Measurements from ENCODE around the gene ATP8B1. TPM values are rescaled to one million over a fixed set of nuclear protein-coding genes. Genes with fewer than 3 reads are reported as not detected.

The ATP8B1 gene
- total and polyA plus RNA-seq, 9 of the 15 experiments (the other 6 are each of a cell fraction or from before 2014, with no cell fraction given): 0.01 to 0.22 (median 0.03) TPM; not detected in 3

DNA sequence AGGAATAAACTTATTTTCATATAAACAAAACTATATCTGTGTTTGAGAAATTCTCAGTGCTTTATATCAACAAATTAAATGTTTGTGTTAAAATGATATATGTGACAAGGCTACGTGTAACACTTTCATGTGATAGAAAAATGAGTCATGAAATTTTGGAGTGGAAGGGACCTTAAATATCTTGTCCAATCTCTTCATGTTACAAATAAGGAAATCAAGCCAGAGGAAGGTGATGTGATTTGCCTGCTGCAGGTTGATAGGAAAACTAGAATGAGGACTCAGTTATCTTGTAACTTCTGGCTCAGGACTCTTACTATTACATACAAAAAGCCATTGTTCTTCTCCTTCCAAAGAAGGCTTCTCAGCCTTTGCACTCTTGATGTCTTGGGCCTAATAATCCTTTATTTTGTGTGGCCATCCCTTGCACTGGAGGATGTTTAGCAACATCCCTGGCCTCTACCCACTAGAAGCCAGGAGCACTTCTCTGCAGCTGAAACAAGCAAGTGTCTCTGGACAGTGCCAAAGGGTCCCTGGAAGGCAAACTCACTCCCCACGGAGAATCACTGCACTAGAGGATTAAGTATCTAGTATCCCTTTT, 138.4 kb downstream of the ATP8B1 start (continued):
- TF ChIP-seq, protein P1, sequence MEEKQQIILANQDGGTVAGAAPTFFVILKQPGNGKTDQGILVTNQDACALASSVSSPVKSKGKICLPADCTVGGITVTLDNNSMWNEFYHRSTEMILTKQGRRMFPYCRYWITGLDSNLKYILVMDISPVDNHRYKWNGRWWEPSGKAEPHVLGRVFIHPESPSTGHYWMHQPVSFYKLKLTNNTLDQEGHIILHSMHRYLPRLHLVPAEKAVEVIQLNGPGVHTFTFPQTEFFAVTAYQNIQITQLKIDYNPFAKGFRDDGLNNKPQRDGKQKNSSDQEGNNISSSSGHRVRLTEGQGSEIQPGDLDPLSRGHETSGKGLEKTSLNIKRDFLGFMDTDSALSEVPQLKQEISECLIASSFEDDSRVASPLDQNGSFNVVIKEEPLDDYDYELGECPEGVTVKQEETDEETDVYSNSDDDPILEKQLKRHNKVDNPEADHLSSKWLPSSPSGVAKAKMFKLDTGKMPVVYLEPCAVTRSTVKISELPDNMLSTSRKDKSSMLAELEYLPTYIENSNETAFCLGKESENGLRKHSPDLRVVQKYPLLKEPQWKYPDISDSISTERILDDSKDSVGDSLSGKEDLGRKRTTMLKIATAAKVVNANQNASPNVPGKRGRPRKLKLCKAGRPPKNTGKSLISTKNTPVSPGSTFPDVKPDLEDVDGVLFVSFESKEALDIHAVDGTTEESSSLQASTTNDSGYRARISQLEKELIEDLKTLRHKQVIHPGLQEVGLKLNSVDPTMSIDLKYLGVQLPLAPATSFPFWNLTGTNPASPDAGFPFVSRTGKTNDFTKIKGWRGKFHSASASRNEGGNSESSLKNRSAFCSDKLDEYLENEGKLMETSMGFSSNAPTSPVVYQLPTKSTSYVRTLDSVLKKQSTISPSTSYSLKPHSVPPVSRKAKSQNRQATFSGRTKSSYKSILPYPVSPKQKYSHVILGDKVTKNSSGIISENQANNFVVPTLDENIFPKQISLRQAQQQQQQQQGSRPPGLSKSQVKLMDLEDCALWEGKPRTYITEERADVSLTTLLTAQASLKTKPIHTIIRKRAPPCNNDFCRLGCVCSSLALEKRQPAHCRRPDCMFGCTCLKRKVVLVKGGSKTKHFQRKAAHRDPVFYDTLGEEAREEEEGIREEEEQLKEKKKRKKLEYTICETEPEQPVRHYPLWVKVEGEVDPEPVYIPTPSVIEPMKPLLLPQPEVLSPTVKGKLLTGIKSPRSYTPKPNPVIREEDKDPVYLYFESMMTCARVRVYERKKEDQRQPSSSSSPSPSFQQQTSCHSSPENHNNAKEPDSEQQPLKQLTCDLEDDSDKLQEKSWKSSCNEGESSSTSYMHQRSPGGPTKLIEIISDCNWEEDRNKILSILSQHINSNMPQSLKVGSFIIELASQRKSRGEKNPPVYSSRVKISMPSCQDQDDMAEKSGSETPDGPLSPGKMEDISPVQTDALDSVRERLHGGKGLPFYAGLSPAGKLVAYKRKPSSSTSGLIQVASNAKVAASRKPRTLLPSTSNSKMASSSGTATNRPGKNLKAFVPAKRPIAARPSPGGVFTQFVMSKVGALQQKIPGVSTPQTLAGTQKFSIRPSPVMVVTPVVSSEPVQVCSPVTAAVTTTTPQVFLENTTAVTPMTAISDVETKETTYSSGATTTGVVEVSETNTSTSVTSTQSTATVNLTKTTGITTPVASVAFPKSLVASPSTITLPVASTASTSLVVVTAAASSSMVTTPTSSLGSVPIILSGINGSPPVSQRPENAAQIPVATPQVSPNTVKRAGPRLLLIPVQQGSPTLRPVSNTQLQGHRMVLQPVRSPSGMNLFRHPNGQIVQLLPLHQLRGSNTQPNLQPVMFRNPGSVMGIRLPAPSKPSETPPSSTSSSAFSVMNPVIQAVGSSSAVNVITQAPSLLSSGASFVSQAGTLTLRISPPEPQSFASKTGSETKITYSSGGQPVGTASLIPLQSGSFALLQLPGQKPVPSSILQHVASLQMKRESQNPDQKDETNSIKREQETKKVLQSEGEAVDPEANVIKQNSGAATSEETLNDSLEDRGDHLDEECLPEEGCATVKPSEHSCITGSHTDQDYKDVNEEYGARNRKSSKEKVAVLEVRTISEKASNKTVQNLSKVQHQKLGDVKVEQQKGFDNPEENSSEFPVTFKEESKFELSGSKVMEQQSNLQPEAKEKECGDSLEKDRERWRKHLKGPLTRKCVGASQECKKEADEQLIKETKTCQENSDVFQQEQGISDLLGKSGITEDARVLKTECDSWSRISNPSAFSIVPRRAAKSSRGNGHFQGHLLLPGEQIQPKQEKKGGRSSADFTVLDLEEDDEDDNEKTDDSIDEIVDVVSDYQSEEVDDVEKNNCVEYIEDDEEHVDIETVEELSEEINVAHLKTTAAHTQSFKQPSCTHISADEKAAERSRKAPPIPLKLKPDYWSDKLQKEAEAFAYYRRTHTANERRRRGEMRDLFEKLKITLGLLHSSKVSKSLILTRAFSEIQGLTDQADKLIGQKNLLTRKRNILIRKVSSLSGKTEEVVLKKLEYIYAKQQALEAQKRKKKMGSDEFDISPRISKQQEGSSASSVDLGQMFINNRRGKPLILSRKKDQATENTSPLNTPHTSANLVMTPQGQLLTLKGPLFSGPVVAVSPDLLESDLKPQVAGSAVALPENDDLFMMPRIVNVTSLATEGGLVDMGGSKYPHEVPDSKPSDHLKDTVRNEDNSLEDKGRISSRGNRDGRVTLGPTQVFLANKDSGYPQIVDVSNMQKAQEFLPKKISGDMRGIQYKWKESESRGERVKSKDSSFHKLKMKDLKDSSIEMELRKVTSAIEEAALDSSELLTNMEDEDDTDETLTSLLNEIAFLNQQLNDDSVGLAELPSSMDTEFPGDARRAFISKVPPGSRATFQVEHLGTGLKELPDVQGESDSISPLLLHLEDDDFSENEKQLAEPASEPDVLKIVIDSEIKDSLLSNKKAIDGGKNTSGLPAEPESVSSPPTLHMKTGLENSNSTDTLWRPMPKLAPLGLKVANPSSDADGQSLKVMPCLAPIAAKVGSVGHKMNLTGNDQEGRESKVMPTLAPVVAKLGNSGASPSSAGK (IDR thresholded peaks at IDR 0.05): no peak
- TF ChIP-seq ZFP1 (CRISPR knock-in tag; IDR thresholded peaks at IDR 0.05) (no peak), CBFA2T2 (conservative IDR thresholded peaks at IDR 0.05) (peak; percentile 16; the same call in 1 of the 2 replicates), ZNF134 (CRISPR knock-in tag; conservative IDR thresholded peaks at IDR 0.05) (no peak), MEF2D (tag; conservative IDR thresholded peaks at IDR 0.05; ENCODE audit: low read depth) (no peak), TOE1 (IDR thresholded peaks at IDR 0.05; ENCODE audit: borderline replicate concordance) (no peak), TOE1 (CRISPR knock-in tag; IDR thresholded peaks at IDR 0.05; ENCODE audit: borderline replicate concordance, low read depth) (no peak)
- TF ChIP-seq, protein P2, sequence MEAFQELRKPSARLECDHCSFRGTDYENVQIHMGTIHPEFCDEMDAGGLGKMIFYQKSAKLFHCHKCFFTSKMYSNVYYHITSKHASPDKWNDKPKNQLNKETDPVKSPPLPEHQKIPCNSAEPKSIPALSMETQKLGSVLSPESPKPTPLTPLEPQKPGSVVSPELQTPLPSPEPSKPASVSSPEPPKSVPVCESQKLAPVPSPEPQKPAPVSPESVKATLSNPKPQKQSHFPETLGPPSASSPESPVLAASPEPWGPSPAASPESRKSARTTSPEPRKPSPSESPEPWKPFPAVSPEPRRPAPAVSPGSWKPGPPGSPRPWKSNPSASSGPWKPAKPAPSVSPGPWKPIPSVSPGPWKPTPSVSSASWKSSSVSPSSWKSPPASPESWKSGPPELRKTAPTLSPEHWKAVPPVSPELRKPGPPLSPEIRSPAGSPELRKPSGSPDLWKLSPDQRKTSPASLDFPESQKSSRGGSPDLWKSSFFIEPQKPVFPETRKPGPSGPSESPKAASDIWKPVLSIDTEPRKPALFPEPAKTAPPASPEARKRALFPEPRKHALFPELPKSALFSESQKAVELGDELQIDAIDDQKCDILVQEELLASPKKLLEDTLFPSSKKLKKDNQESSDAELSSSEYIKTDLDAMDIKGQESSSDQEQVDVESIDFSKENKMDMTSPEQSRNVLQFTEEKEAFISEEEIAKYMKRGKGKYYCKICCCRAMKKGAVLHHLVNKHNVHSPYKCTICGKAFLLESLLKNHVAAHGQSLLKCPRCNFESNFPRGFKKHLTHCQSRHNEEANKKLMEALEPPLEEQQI (IDR thresholded peaks at IDR 0.05): no peak
- TF ChIP-seq, protein P3, sequence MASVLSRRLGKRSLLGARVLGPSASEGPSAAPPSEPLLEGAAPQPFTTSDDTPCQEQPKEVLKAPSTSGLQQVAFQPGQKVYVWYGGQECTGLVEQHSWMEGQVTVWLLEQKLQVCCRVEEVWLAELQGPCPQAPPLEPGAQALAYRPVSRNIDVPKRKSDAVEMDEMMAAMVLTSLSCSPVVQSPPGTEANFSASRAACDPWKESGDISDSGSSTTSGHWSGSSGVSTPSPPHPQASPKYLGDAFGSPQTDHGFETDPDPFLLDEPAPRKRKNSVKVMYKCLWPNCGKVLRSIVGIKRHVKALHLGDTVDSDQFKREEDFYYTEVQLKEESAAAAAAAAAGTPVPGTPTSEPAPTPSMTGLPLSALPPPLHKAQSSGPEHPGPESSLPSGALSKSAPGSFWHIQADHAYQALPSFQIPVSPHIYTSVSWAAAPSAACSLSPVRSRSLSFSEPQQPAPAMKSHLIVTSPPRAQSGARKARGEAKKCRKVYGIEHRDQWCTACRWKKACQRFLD (CRISPR knock-in tag; IDR thresholded peaks at IDR 0.05): no peak
- TF ChIP-seq, protein P4, sequence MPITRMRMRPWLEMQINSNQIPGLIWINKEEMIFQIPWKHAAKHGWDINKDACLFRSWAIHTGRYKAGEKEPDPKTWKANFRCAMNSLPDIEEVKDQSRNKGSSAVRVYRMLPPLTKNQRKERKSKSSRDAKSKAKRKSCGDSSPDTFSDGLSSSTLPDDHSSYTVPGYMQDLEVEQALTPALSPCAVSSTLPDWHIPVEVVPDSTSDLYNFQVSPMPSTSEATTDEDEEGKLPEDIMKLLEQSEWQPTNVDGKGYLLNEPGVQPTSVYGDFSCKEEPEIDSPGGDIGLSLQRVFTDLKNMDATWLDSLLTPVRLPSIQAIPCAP (CRISPR knock-in tag; IDR thresholded peaks at IDR 0.05; ENCODE audit: borderline replicate concordance): no peak
